K562 (cell line): ENCODE results near the gene SEC23B. TPM values are rescaled to one million over a fixed set of nuclear protein-coding genes. Genes with fewer than 3 reads are reported as not detected.

Experiments
- BACH1 ChIP-seq: fragments of 200-800 bp; sonication (Bioruptor generic); IDR thresholded peaks from 2 replicates; pipeline ENCODE4 v1.6.1; 2016; ENCODE audit warnings: missing genetic modification characterization, missing compliant biosample characterization
- BHLHE40 ChIP-seq: IDR thresholded peaks from 2 replicates; pipeline ENCODE4 v1.6.1; 2011; ENCODE audit warnings: low read length, improper control_type of control experiment
- BRD9 ChIP-seq: fragments of 450-650 bp; IDR thresholded peaks from 2 replicates; pipeline ENCODE4 v1.6.1; 2018; ENCODE audit warnings: low read depth; ENCODE audit not compliant: partially characterized antibody
- CAMTA2 ChIP-seq: fragments of 250-450 bp; sonication (Bioruptor Pico); conservative IDR thresholded peaks from 2 replicates; pipeline ENCODE4 v1.5.1; 2022
- CBFA2T3 ChIP-seq: fragments of 450-650 bp; IDR thresholded peaks from 2 replicates; pipeline ENCODE4 v1.6.1; 2017
- CTBP1 ChIP-seq: fragments of 450-650 bp; IDR thresholded peaks from 2 replicates; pipeline ENCODE4 v1.6.1; 2016; ENCODE audit warnings: borderline replicate concordance
- ELF4 ChIP-seq: fragments of 450-650 bp; formaldehyde crosslinking; IDR thresholded peaks from 2 replicates; pipeline ENCODE4 v1.4.0; 2022; ENCODE audit warnings: missing genetic modification characterization
- MAZ ChIP-seq, 2 experiments: fragments of 450-650 bp in 1 of 2; sonication (generic) in 1 of 2; formaldehyde crosslinking; IDR thresholded peaks in 1 of 2; conservative IDR thresholded peaks in 1 of 2; 2 replicates each; pipeline versions ENCODE4 v1.4.0 to v1.5.0; 2020; ENCODE audit warnings: mild to moderate bottlenecking in 1 of 2, missing genetic modification reagents in 1 of 2
- NFIX ChIP-seq: fragments of 250-450 bp; sonication (Bioruptor Pico); IDR thresholded peaks from 2 replicates; pipeline ENCODE4 v1.4.0; 2020; ENCODE audit warnings: low read depth, mild to moderate bottlenecking, moderate library complexity
- NR4A1 ChIP-seq, 2 experiments: fragments of 250-450 bp in 1 of 2; fragments of 450-650 bp in 1 of 2; sonication (Bioruptor Pico) in 1 of 2; IDR thresholded peaks; 2 replicates each; pipeline versions ENCODE4 v1.4.0 to v1.6.1; 2016 to 2020; ENCODE audit warnings: mild to moderate bottlenecking in 2 of 2, missing compliant biosample characterization in 1 of 2, missing genetic modification characterization in 1 of 2, moderate library complexity in 1 of 2
- NUFIP1 ChIP-seq: fragments of 450-650 bp; IDR thresholded peaks from 2 replicates; pipeline ENCODE4 v1.6.1; 2018; ENCODE audit not compliant: partially characterized antibody
- PHTF2 ChIP-seq: fragments of 250-450 bp; sonication (Bioruptor Pico); IDR thresholded peaks from 2 replicates; pipeline ENCODE4 v1.5.0; 2021; ENCODE audit warnings: mild to moderate bottlenecking
- RFX1 ChIP-seq: fragments of 450-650 bp; IDR thresholded peaks from 2 replicates; pipeline ENCODE4 v1.6.1; 2016; ENCODE audit warnings: mild to moderate bottlenecking, moderate library complexity
- SOX6 ChIP-seq: fragments of 450-650 bp; IDR thresholded peaks from 2 replicates; pipeline ENCODE4 v1.6.1; 2014; ENCODE audit warnings: mild to moderate bottlenecking
- ZNF140 ChIP-seq: fragments of 250-450 bp; sonication (Bioruptor Pico); IDR thresholded peaks from 2 replicates; pipeline ENCODE4 v1.8.0; 2021; ENCODE audit warnings: moderate library complexity, mild to moderate bottlenecking, inconsistent platforms
- ZNF785 ChIP-seq: fragments of 250-450 bp; sonication (Bioruptor Pico); IDR thresholded peaks from 2 replicates; pipeline ENCODE4 v1.4.0; 2020; ENCODE audit warnings: mild to moderate bottlenecking
- polyA plus RNA-seq, 8 experiments: library from polyadenylated mRNA; depleted of rRNA in 4 of 8; stranded (reverse) in 5 of 8; unstranded in 3 of 8; fragments of >200 nt; fragmentation: Nextera tagmentation in 2 of 8; fragmentation: Illumina TruSeq in 1 of 8; extraction: Ambion mirVana in 2 of 8; extraction: Trizol in 1 of 8; gene quantifications; 2 replicates each; pipeline versions ENCODE4 v1.2.1 to v1.2.3, GENCODE V29; 2011 to 2014; ENCODE audit warnings: inconsistent platforms in 1 of 8, missing spikeins in 1 of 8
- total RNA-seq, 7 experiments: library from RNA; depleted of rRNA in 6 of 7; stranded (reverse); fragments of >200 nt in 6 of 7; fragmentation: Illumina TruSeq in 2 of 7; extraction: Trizol in 2 of 7; gene quantifications; 2 replicates each; pipeline versions ENCODE4 v1.2.1 to v1.2.3, GENCODE V29; 2011 to 2021; ENCODE audit warnings: low replicate concordance in 1 of 7
- TF ChIP-seq, protein P1 (sequence below), 2 experiments: IDR thresholded peaks; 2 replicates each; pipeline ENCODE4 v1.6.1; 2012; ENCODE audit warnings: improper control_type of control experiment in 2 of 2, low read depth in 2 of 2, low read length in 2 of 2, borderline replicate concordance in 1 of 2
- TF ChIP-seq, protein P2 (sequence below), 2 experiments: fragments of 450-650 bp; formaldehyde crosslinking in 1 of 2; IDR thresholded peaks; 2 replicates each; pipeline versions ENCODE4 v1.4.0 to v1.6.1; 2014 to 2020; ENCODE audit warnings: mild to moderate bottlenecking in 2 of 2, borderline replicate concordance in 1 of 2, low read depth in 1 of 2

SEC23B gene
- total and polyA plus RNA-seq, 9 of the 15 experiments (the other 6 are each of a cell fraction or from before 2014, with no cell fraction given): 31.7 to 70.2 (median 38.5) TPM

DNA sequence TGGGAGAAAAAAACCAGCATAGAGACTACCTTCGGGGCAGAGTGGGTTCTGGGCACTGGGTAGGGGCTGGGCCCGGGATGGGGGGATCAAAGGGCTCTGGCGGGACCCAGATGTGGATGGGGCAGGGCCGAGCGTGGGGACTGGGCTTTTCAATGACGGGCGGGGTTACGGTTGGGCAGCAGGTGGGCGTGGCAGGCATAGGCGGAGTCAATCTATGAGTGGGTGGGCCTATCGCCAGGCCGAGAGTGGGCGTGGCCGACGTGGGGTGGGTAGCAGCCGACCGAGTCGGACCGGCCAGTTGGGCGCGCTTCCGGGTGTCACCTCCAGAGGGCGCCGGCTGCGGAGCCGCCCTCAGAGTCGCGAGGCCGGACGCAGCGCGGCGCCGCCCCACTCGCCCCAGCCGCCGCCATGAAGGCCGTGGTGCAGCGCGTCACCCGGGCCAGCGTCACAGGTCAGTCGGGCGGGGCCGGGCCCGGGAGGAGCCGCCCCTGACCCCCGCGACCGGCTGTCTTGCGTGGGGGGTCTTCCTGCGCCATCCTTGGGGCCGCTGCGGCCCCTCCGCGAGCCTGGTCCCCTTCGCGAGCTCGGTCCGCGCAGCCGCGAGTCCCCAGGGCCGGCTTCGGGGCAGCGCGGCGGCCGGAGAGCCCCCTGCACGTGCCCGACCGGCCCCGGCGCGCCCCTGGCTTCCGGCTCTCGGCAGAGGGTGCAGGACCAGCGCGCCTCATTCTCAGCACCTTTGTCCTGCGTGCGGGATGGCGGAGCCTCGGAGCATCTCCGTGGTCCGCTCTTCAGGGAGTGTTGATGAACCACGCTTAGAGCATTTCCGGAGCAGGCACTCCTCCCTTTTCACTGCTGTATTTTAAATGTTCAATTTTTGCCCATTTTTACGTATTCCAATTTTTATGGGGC, 80.2 kb downstream of the SEC23B start, which contains the start of gene DTD1 (continued):
- TF ChIP-seq, protein P1, sequence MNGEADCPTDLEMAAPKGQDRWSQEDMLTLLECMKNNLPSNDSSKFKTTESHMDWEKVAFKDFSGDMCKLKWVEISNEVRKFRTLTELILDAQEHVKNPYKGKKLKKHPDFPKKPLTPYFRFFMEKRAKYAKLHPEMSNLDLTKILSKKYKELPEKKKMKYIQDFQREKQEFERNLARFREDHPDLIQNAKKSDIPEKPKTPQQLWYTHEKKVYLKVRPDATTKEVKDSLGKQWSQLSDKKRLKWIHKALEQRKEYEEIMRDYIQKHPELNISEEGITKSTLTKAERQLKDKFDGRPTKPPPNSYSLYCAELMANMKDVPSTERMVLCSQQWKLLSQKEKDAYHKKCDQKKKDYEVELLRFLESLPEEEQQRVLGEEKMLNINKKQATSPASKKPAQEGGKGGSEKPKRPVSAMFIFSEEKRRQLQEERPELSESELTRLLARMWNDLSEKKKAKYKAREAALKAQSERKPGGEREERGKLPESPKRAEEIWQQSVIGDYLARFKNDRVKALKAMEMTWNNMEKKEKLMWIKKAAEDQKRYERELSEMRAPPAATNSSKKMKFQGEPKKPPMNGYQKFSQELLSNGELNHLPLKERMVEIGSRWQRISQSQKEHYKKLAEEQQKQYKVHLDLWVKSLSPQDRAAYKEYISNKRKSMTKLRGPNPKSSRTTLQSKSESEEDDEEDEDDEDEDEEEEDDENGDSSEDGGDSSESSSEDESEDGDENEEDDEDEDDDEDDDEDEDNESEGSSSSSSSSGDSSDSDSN (IDR thresholded peaks at IDR 0.05; ENCODE audit: borderline replicate concordance in 1 of 2, low read depth in 2 of 2, low read length in 2 of 2): peak in 1 of 2 experiments; percentile 33; a peak in 1 of 4 replicates
- TF ChIP-seq NUFIP1 (no peak), PHTF2 (no peak), CTBP1 (peak; percentile 71), RFX1 (no peak), BHLHE40 (peak; percentile 88), NR4A1 (CRISPR knock-in tag; IDR thresholded peaks at IDR 0.05) (no peak), NR4A1 (tag; IDR thresholded peaks at IDR 0.05) (no peak), ZNF785 (no peak), CBFA2T3 (no peak), BRD9 (no peak), SOX6 (no peak), ELF4 (CRISPR knock-in tag) (no peak), ZNF140 (CRISPR knock-in tag) (no peak), MAZ (CRISPR knock-in tag; conservative IDR thresholded peaks at IDR 0.05 in 1 of 2, IDR thresholded peaks at IDR 0.05 in 1 of 2) (peak; percentile 66 to 70), NFIX (CRISPR knock-in tag) (no peak), BACH1 (tag) (no peak), CAMTA2 (CRISPR knock-in tag) (no peak)
- TF ChIP-seq, protein P2, sequence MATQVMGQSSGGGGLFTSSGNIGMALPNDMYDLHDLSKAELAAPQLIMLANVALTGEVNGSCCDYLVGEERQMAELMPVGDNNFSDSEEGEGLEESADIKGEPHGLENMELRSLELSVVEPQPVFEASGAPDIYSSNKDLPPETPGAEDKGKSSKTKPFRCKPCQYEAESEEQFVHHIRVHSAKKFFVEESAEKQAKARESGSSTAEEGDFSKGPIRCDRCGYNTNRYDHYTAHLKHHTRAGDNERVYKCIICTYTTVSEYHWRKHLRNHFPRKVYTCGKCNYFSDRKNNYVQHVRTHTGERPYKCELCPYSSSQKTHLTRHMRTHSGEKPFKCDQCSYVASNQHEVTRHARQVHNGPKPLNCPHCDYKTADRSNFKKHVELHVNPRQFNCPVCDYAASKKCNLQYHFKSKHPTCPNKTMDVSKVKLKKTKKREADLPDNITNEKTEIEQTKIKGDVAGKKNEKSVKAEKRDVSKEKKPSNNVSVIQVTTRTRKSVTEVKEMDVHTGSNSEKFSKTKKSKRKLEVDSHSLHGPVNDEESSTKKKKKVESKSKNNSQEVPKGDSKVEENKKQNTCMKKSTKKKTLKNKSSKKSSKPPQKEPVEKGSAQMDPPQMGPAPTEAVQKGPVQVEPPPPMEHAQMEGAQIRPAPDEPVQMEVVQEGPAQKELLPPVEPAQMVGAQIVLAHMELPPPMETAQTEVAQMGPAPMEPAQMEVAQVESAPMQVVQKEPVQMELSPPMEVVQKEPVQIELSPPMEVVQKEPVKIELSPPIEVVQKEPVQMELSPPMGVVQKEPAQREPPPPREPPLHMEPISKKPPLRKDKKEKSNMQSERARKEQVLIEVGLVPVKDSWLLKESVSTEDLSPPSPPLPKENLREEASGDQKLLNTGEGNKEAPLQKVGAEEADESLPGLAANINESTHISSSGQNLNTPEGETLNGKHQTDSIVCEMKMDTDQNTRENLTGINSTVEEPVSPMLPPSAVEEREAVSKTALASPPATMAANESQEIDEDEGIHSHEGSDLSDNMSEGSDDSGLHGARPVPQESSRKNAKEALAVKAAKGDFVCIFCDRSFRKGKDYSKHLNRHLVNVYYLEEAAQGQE (IDR thresholded peaks at IDR 0.05; ENCODE audit: borderline replicate concordance): no peak
- TF ChIP-seq, protein P2 (CRISPR knock-in tag; IDR thresholded peaks at IDR 0.05; ENCODE audit: low read depth): no peak
